BLaER1 (cell line): ENCODE results near the gene KRTAP4-11.
"Not testable (repeated sequence)": the region's sequence is repeated elsewhere in the genome, so short reads cannot be mapped to it uniquely, and the experiment has no call there.

Experiments
- H3K27ac ChIP-seq: shearing (Covaris generic); formaldehyde crosslinking; 2 replicates; pipeline ENCODE4 v1.8.1; 2022
- H3K27me3 ChIP-seq: shearing (Covaris generic); formaldehyde crosslinking; 2 replicates; pipeline ENCODE4 v1.8.1; 2022
- H3K36me3 ChIP-seq: shearing (Covaris generic); formaldehyde crosslinking; 2 replicates; pipeline ENCODE4 v1.8.1; 2022
- H3K4me1 ChIP-seq: shearing (Covaris generic); formaldehyde crosslinking; 2 replicates; pipeline ENCODE4 v1.8.1; 2022
- H3K4me2 ChIP-seq: shearing (Covaris generic); formaldehyde crosslinking; 2 replicates; pipeline ENCODE4 v1.8.1; 2022
- H3K4me3 ChIP-seq: shearing (Covaris generic); formaldehyde crosslinking; 2 replicates; pipeline ENCODE4 v1.8.1; 2022
- H3K9ac ChIP-seq: shearing (Covaris generic); formaldehyde crosslinking; 2 replicates; pipeline ENCODE4 v1.8.1; 2022
- H3K9me3 ChIP-seq: shearing (Covaris generic); formaldehyde crosslinking; 2 replicates; pipeline ENCODE4 v1.8.1; 2022
- H4K20me1 ChIP-seq: shearing (Covaris generic); formaldehyde crosslinking; 2 replicates; pipeline ENCODE4 v1.8.1; 2022
- Cebpa-rat ChIP-seq: shearing (Covaris generic); IDR thresholded peaks from 2 replicates; pipeline ENCODE4 v1.8.1; 2022

The KRTAP4-11 gene

GRCh38 chr17:41125064-41125463 is 6.9 kb upstream of the KRTAP4-11 start:
- Histone ChIP-seq H3K4me2 (no peak overlapping the region), H3K36me3 (no peaks in the 10 kb centered on the region), H3K27me3 (no peaks in the 10 kb centered on the region), H4K20me1 (no peaks in the 10 kb centered on the region), H3K4me1 (peaks cover 37% of the 10 kb centered on the region), H3K27ac (no peak overlapping the region), H3K9me3 (peaks cover 22% of the 10 kb centered on the region), H3K9ac (no peak overlapping the region), H3K4me3 (no peak overlapping the region)
- TF ChIP-seq Cebpa-rat: no peak

- not testable (repeated sequence) for H3K9ac ChIP-seq, H3K27me3 ChIP-seq, H4K20me1 ChIP-seq, H3K36me3 ChIP-seq, H3K4me3 ChIP-seq
- H3K27ac ChIP-seq: peak within 1 kb of the TSS; percentile 46; the same call in 1 of the 2 replicates
- H3K4me1 ChIP-seq: peaks cover 44% of the 10 kb centered on the region
- peaks cover 24% of the 10 kb centered on the region for H3K9me3 ChIP-seq
- peak within 1 kb of the TSS; percentile 25; the same call in 1 of the 2 replicates for H3K4me2 ChIP-seq
Observed at GRCh38 chr17:41123991-41124371, 5.8 kb upstream of the KRTAP4-11 start, which contains the start of gene KRTAP4-12. Gene KRTAP4-12, minus strand, starts transcription at chr17:41124182. Its CDS starts 60 bp downstream, at chr17:41124122.

- Histone ChIP-seq H3K27ac (peak overlapping the region; percentile 46; the same call in 1 of the 2 replicates), H3K4me1 (peaks cover 46% of the 10 kb centered on the region), H3K4me2 (peak overlapping the region; percentile 25; the same call in 1 of the 2 replicates), H3K9me3 (peaks cover 26% of the 10 kb centered on the region)
- not testable (repeated sequence) for H3K27me3 ChIP-seq, H3K4me3 ChIP-seq, H4K20me1 ChIP-seq, H3K9ac ChIP-seq, H3K36me3 ChIP-seq
Observed at GRCh38 chr17:41123292-41123990, 5.3 kb upstream of the KRTAP4-11 start.

- H3K27me3 ChIP-seq: no peaks in the 10 kb centered on the region
Observed at GRCh38 chr17:41121742-41122141, 3.6 kb upstream of the KRTAP4-11 start.

GRCh38 chr17:41119696-41120690 is 1.8 kb upstream of the KRTAP4-11 start:
- not testable (repeated sequence) for H3K27me3 ChIP-seq, H3K36me3 ChIP-seq, H4K20me1 ChIP-seq
- peak overlapping the region; percentile 77 for H3K4me2 ChIP-seq
- peak overlapping the region; percentile 93 for H3K27ac ChIP-seq
- H3K4me3 ChIP-seq: peak overlapping the region; percentile 46; the same call in 1 of the 2 replicates
- peaks cover 48% of the 10 kb centered on the region for H3K4me1 ChIP-seq
- peak overlapping the region; percentile 61; the same call in 1 of the 2 replicates for H3K9ac ChIP-seq
- H3K9me3 ChIP-seq: peaks cover 26% of the 10 kb centered on the region

More at GRCh38 chr17:41121742-41122141, 3.6 kb upstream of the KRTAP4-11 start:
- Histone ChIP-seq H3K4me3 (no peak overlapping the region), H4K20me1 (no peaks in the 10 kb centered on the region), H3K9me3 (peaks cover 26% of the 10 kb centered on the region), H3K4me2 (no peak overlapping the region), H3K4me1 (peaks cover 51% of the 10 kb centered on the region), H3K36me3 (no peaks in the 10 kb centered on the region), H3K9ac (no peak overlapping the region), H3K27ac (no peak overlapping the region)
- TF ChIP-seq Cebpa-rat: no peak

GRCh38 chr17:41118721-41119120 is 548 bp upstream of the KRTAP4-11 start:
- H3K27me3 ChIP-seq: no peaks in the 10 kb centered on the region
- no peaks in the 10 kb centered on the region for H4K20me1 ChIP-seq
- peaks cover 34% of the 10 kb centered on the region for H3K9me3 ChIP-seq
- TF ChIP-seq Cebpa-rat: no peak
- peaks cover 38% of the 10 kb centered on the region for H3K4me1 ChIP-seq
- no peaks in the 10 kb centered on the region for H3K36me3 ChIP-seq
- no peak overlapping the region for H3K4me2 ChIP-seq
- no peak overlapping the region for H3K9ac ChIP-seq
- no peak overlapping the region for H3K27ac ChIP-seq
- no peak overlapping the region for H3K4me3 ChIP-seq

GRCh38 chr17:41116297-41116696 is 1.9 kb downstream of the KRTAP4-11 start:
- H3K9me3 ChIP-seq: peaks cover 35% of the 10 kb centered on the region
- H3K4me1 ChIP-seq: peaks cover 30% of the 10 kb centered on the region
- H3K9ac ChIP-seq: no peak overlapping the region
- no peak overlapping the region for H3K27ac ChIP-seq
- TF ChIP-seq Cebpa-rat: no peak
- H3K27me3 ChIP-seq: no peaks in the 10 kb centered on the region
- H3K4me3 ChIP-seq: no peak overlapping the region
- peak overlapping the region; percentile 2; the same call in 1 of the 2 replicates for H3K4me2 ChIP-seq
- no peaks in the 10 kb centered on the region for H4K20me1 ChIP-seq
- H3K36me3 ChIP-seq: no peaks in the 10 kb centered on the region

GRCh38 chr17:41111151-41111885 is 6.9 kb downstream of the KRTAP4-11 start:
- no peaks in the 10 kb centered on the region for H3K27me3 ChIP-seq
- no peak for TF ChIP-seq Cebpa-rat
- H3K36me3 ChIP-seq: no peaks in the 10 kb centered on the region
- no peak overlapping the region for H3K4me2 ChIP-seq
- no peaks in the 10 kb centered on the region for H4K20me1 ChIP-seq
- H3K4me3 ChIP-seq: no peak overlapping the region
- H3K9ac ChIP-seq: no peak overlapping the region
- peaks cover 36% of the 10 kb centered on the region for H3K9me3 ChIP-seq
- H3K27ac ChIP-seq: no peak overlapping the region
- H3K4me1 ChIP-seq: peaks cover 14% of the 10 kb centered on the region

GRCh38 chr17:41108728-41109386 is 9.3 kb downstream of the KRTAP4-11 start:
- not testable (repeated sequence) for H3K36me3 ChIP-seq, H3K9ac ChIP-seq, H3K27me3 ChIP-seq, H3K27ac ChIP-seq, H4K20me1 ChIP-seq, H3K4me3 ChIP-seq
- H3K4me2 ChIP-seq: peak overlapping the region; percentile 47; the same call in 1 of the 2 replicates
- peaks cover 13% of the 10 kb centered on the region for H3K4me1 ChIP-seq
- peaks cover 26% of the 10 kb centered on the region for H3K9me3 ChIP-seq
